Activated T-helper 17 cell treated with anti-CD3 and anti-CD28 coated beads, Interleukin-2, amount 50 U/mL, for 72 hours (primary cell): ENCODE measurements around the gene CMC4. TPM values are rescaled to one million over a fixed set of nuclear protein-coding genes. Genes with fewer than 3 reads are reported as not detected.

Source experiments
- ATAC-seq: fragments of 150-1000 bp; cut with Tn5 transposase; replicated peaks from 2 replicates; pipeline ENCODE4 v1.10.0; 2021; ENCODE audit warnings: mild to moderate bottlenecking, moderate library complexity
- H3K27ac Mint-ChIP-seq: one replicate; pipeline ENCODE4 v1.8.0; 2022; ENCODE audit warnings: mixed read lengths
- H3K27me3 Mint-ChIP-seq: one replicate; pipeline ENCODE4 v1.8.0; 2022; ENCODE audit warnings: mixed read lengths
- H3K36me3 Mint-ChIP-seq: one replicate; pipeline ENCODE4 v1.8.0; 2022; ENCODE audit warnings: low read depth, mild to moderate bottlenecking, mixed read lengths
- H3K4me1 Mint-ChIP-seq: one replicate; pipeline ENCODE4 v1.8.0; 2022; ENCODE audit warnings: mixed read lengths
- H3K4me3 Mint-ChIP-seq: one replicate; pipeline ENCODE4 v1.8.0; 2022; ENCODE audit warnings: mild to moderate bottlenecking, mixed read lengths
- H3K9me3 Mint-ChIP-seq: one replicate; pipeline ENCODE4 v1.8.0; 2022; ENCODE audit warnings: mixed read lengths
- total RNA-seq, 2 donors: library from RNA; stranded (reverse); gene quantifications; one replicate each; pipeline ENCODE4 v1.2.3, GENCODE V29; 2022

CMC4 gene
- total RNA-seq, 2 donors from 2014 or later = 3.2 to 7.1 TPM

GRCh38 chrX:155068165-155068564, 2.8 kb downstream of the CMC4 start:
- H3K27ac Mint-ChIP-seq = no peak overlapping the region
- peaks cover 13% of the 10 kb centered on the region for H3K36me3 Mint-ChIP-seq
- H3K27me3 Mint-ChIP-seq = no peaks in the 10 kb centered on the region
- no peaks in the 10 kb centered on the region for H3K9me3 Mint-ChIP-seq
- peak overlapping the region; percentile 91 for H3K4me3 Mint-ChIP-seq
- peaks cover 14% of the 10 kb centered on the region for H3K4me1 Mint-ChIP-seq
- ATAC-seq = no peak

- Mint-ChIP-seq H3K27me3 (no peaks in the 10 kb centered on the region), H3K4me3 (no peak overlapping the region), H3K36me3 (peaks cover 20% of the 10 kb centered on the region), H3K4me1 (peaks cover 10% of the 10 kb centered on the region), H3K9me3 (no peaks in the 10 kb centered on the region), H3K27ac (no peak overlapping the region)
- ATAC-seq = no peak
These were observed 5.8 kb downstream of the CMC4 start for GRCh38 chrX:155065035-155065734.

GRCh38 chrX:155061760-155062159, 9.2 kb downstream of the CMC4 start:
- H3K36me3 Mint-ChIP-seq = peaks cover 20% of the 10 kb centered on the region
- no peaks in the 10 kb centered on the region for H3K27me3 Mint-ChIP-seq
- H3K27ac Mint-ChIP-seq = no peak overlapping the region
- no peak overlapping the region for H3K4me3 Mint-ChIP-seq
- no peaks in the 10 kb centered on the region for H3K9me3 Mint-ChIP-seq
- no peak for ATAC-seq
- no peaks in the 10 kb centered on the region for H3K4me1 Mint-ChIP-seq

GRCh38 chrX:155056877-155057792, 13.8 kb downstream of the CMC4 start:
- Mint-ChIP-seq H3K36me3 (peaks cover 43% of the 10 kb centered on the region), H3K27ac (no peak overlapping the region), H3K9me3 (no peaks in the 10 kb centered on the region), H3K4me1 (no peaks in the 10 kb centered on the region), H3K4me3 (peak overlapping the region; percentile 67), H3K27me3 (no peaks in the 10 kb centered on the region)
- peak; percentile 67 for ATAC-seq

GRCh38 chrX:155056471-155056870, 14.5 kb downstream of the CMC4 start:
- H3K4me1 Mint-ChIP-seq = no peaks in the 10 kb centered on the region
- ATAC-seq = peak; percentile 74
- peak overlapping the region; percentile 67 for H3K4me3 Mint-ChIP-seq
- H3K27me3 Mint-ChIP-seq = no peaks in the 10 kb centered on the region
- peaks cover 43% of the 10 kb centered on the region for H3K36me3 Mint-ChIP-seq
- no peaks in the 10 kb centered on the region for H3K9me3 Mint-ChIP-seq
- no peak overlapping the region for H3K27ac Mint-ChIP-seq

- Mint-ChIP-seq H3K4me3 (no peak overlapping the region), H3K9me3 (no peaks in the 10 kb centered on the region), H3K27me3 (no peaks in the 10 kb centered on the region), H3K36me3 (peaks cover 41% of the 10 kb centered on the region), H3K4me1 (no peaks in the 10 kb centered on the region), H3K27ac (peak overlapping the region; percentile 68)
- peak; percentile 63 for ATAC-seq
These were observed 15.4 kb downstream of the CMC4 start for GRCh38 chrX:155055494-155055893.

- Mint-ChIP-seq H3K27ac (no peak overlapping the region), H3K27me3 (no peaks in the 10 kb centered on the region), H3K4me3 (no peak overlapping the region), H3K4me1 (no peaks in the 10 kb centered on the region), H3K9me3 (no peaks in the 10 kb centered on the region), H3K36me3 (peaks cover 49% of the 10 kb centered on the region)
- no peak for ATAC-seq
These were observed 16.7 kb downstream of the CMC4 start for GRCh38 chrX:155054255-155054654.

GRCh38 chrX:155053656-155054055, 17.3 kb downstream of the CMC4 start:
- no peaks in the 10 kb centered on the region for H3K4me1 Mint-ChIP-seq
- no peak overlapping the region for H3K27ac Mint-ChIP-seq
- H3K36me3 Mint-ChIP-seq = peaks cover 55% of the 10 kb centered on the region
- ATAC-seq = no peak
- no peaks in the 10 kb centered on the region for H3K9me3 Mint-ChIP-seq
- H3K27me3 Mint-ChIP-seq = no peaks in the 10 kb centered on the region
- H3K4me3 Mint-ChIP-seq = no peak overlapping the region

- no peaks in the 10 kb centered on the region for H3K27me3 Mint-ChIP-seq
- no peak overlapping the region for H3K27ac Mint-ChIP-seq
- H3K9me3 Mint-ChIP-seq = no peaks in the 10 kb centered on the region
- H3K4me3 Mint-ChIP-seq = no peak overlapping the region
- no peak for ATAC-seq
- H3K36me3 Mint-ChIP-seq = peaks cover 59% of the 10 kb centered on the region
- no peaks in the 10 kb centered on the region for H3K4me1 Mint-ChIP-seq
These were observed 18.0 kb downstream of the CMC4 start for GRCh38 chrX:155052738-155053498.

GRCh38 chrX:155048977-155049619, 21.8 kb downstream of the CMC4 start:
- H3K36me3 Mint-ChIP-seq = peaks cover 70% of the 10 kb centered on the region
- H3K9me3 Mint-ChIP-seq = no peaks in the 10 kb centered on the region
- ATAC-seq = no peak
- no peak overlapping the region for H3K4me3 Mint-ChIP-seq
- H3K27me3 Mint-ChIP-seq = no peaks in the 10 kb centered on the region
- no peak overlapping the region for H3K27ac Mint-ChIP-seq
- H3K4me1 Mint-ChIP-seq = peaks cover 4% of the 10 kb centered on the region

GRCh38 chrX:155046811-155047528, 24.0 kb downstream of the CMC4 start:
- H3K36me3 Mint-ChIP-seq = peaks cover 62% of the 10 kb centered on the region
- ATAC-seq = no peak
- H3K9me3 Mint-ChIP-seq = no peaks in the 10 kb centered on the region
- H3K27ac Mint-ChIP-seq = no peak overlapping the region
- H3K27me3 Mint-ChIP-seq = no peaks in the 10 kb centered on the region
- no peak overlapping the region for H3K4me3 Mint-ChIP-seq
- peaks cover 4% of the 10 kb centered on the region for H3K4me1 Mint-ChIP-seq

- no peaks in the 10 kb centered on the region for H3K9me3 Mint-ChIP-seq
- no peak overlapping the region for H3K4me3 Mint-ChIP-seq
- no peak overlapping the region for H3K27ac Mint-ChIP-seq
- H3K4me1 Mint-ChIP-seq = peaks cover 4% of the 10 kb centered on the region
- no peaks in the 10 kb centered on the region for H3K27me3 Mint-ChIP-seq
- ATAC-seq = no peak
- H3K36me3 Mint-ChIP-seq = peaks cover 59% of the 10 kb centered on the region
These were observed 24.7 kb downstream of the CMC4 start for GRCh38 chrX:155046129-155046810.

GRCh38 chrX:155035688-155036087, 35.2 kb downstream of the CMC4 start:
- Mint-ChIP-seq H3K9me3 (no peaks in the 10 kb centered on the region), H3K27ac (no peak overlapping the region), H3K4me1 (no peaks in the 10 kb centered on the region), H3K4me3 (no peak overlapping the region), H3K36me3 (peaks cover 66% of the 10 kb centered on the region), H3K27me3 (no peaks in the 10 kb centered on the region)
- no peak for ATAC-seq
